ENCODE results near the gene TBXA2R.

Gene TBXA2R

GRCh38 chr19:3617463-3617862 is 10.8 kb upstream of the TBXA2R start:
- no peaks in the 10 kb centered on the region for H3K4me1 ChIP-seq (ENCODE audit: control insufficient read depth in 1 of 2, insufficient read depth in 1 of 2, low read depth in 1 of 2, low read length in 1 of 2)
- H3K4me3 ChIP-seq (ENCODE audit: low read depth in 1 of 2, low read length in 1 of 2): no peak overlapping the region
- no peak overlapping the region for H3K27ac ChIP-seq
- peaks cover 82% of the 10 kb centered on the region for H3K36me3 ChIP-seq
- no peaks in the 10 kb centered on the region for H3K27me3 ChIP-seq
- no peak for TF ChIP-seq CTCF (IDR thresholded peaks at IDR 0.05)
- H3K9me3 ChIP-seq: no peaks in the 10 kb centered on the region

- peaks cover 84% of the 10 kb centered on the region for H3K36me3 ChIP-seq
- H3K9me3 ChIP-seq: no peaks in the 10 kb centered on the region
- H3K27ac ChIP-seq: no peak overlapping the region
- no peaks in the 10 kb centered on the region for H3K27me3 ChIP-seq
- H3K4me3 ChIP-seq (ENCODE audit: low read depth in 1 of 2, low read length in 1 of 2): no peak overlapping the region
- H3K4me1 ChIP-seq (ENCODE audit: control insufficient read depth in 1 of 2, insufficient read depth in 1 of 2, low read depth in 1 of 2, low read length in 1 of 2): no peaks in the 10 kb centered on the region
- no peak for TF ChIP-seq CTCF (IDR thresholded peaks at IDR 0.05)
These were observed 9.0 kb upstream of the TBXA2R start for GRCh38 chr19:3615524-3616135.

- TF ChIP-seq CTCF (IDR thresholded peaks at IDR 0.05): no peak
- no peaks in the 10 kb centered on the region for H3K27me3 ChIP-seq
- H3K9me3 ChIP-seq: no peaks in the 10 kb centered on the region
- no peak overlapping the region for H3K27ac ChIP-seq
- no peak overlapping the region for H3K4me3 ChIP-seq (ENCODE audit: low read depth in 1 of 2, low read length in 1 of 2)
- no peaks in the 10 kb centered on the region for H3K4me1 ChIP-seq (ENCODE audit: control insufficient read depth in 1 of 2, insufficient read depth in 1 of 2, low read depth in 1 of 2, low read length in 1 of 2)
- H3K36me3 ChIP-seq: peaks cover 84% of the 10 kb centered on the region
These were observed 8.3 kb upstream of the TBXA2R start for GRCh38 chr19:3614858-3615505.

- Histone ChIP-seq H3K36me3 (peaks cover 77% of the 10 kb centered on the region), H3K4me3 (ENCODE audit: low read depth in 1 of 2, low read length in 1 of 2) (no peak overlapping the region)
These were observed 7.4 kb upstream of the TBXA2R start for GRCh38 chr19:3613818-3614661.

More at GRCh38 chr19:3613818-3614661, 7.4 kb upstream of the TBXA2R start:
- Histone ChIP-seq H3K9me3 (no peaks in the 10 kb centered on the region), H3K4me1 (ENCODE audit: control insufficient read depth in 1 of 2, insufficient read depth in 1 of 2, low read depth in 1 of 2, low read length in 1 of 2) (no peaks in the 10 kb centered on the region), H3K27me3 (peaks cover 4% of the 10 kb centered on the region), H3K27ac (no peak overlapping the region)
- TF ChIP-seq CTCF (IDR thresholded peaks at IDR 0.05): no peak
